NCI-H1092 (cell line): ENCODE measurements around the gene ERCC2.
"Not testable (repeated sequence)": the region's sequence is repeated elsewhere in the genome, so short reads cannot be mapped to it uniquely, and the experiment has no call there.

Experiments used
- DNase-seq: peaks from one replicate; lab custom pipeline; 2025; lab: John Stamatoyannopoulos, UW

The ERCC2 gene

GRCh38 chr19:45370410-45371204, at the start of gene ERCC2:
Gene ERCC2, minus strand, starts transcription at chr19:45370573. Its CDS starts 33 bp downstream, at chr19:45370540.
- peak; percentile 95 for DNase-seq

- DNase-seq, result no peak
These were observed 49.5 kb upstream of the ERCC2 start for GRCh38 chr19:45419895-45420294.

GRCh38 chr19:45419396-45419795, 49.0 kb upstream of the ERCC2 start:
- DNase-seq, result no peak

- no peak for DNase-seq
These were observed 48.4 kb upstream of the ERCC2 start for GRCh38 chr19:45418802-45419201.

- DNase-seq, result no peak
These were observed 46.8 kb upstream of the ERCC2 start for GRCh38 chr19:45417151-45417550.

GRCh38 chr19:45414468-45414867, 44.1 kb upstream of the ERCC2 start:
- DNase-seq, result no peak

GRCh38 chr19:45413497-45413896, 43.1 kb upstream of the ERCC2 start:
- no peak for DNase-seq

GRCh38 chr19:45410330-45410729, 40.0 kb upstream of the ERCC2 start:
- not testable (repeated sequence) for DNase-seq

- no peak for DNase-seq
These were observed 39.2 kb upstream of the ERCC2 start for GRCh38 chr19:45409557-45409920.

GRCh38 chr19:45408830-45409556, 38.6 kb upstream of the ERCC2 start:
- no peak for DNase-seq

- DNase-seq, result no peak
These were observed 37.7 kb upstream of the ERCC2 start for GRCh38 chr19:45408121-45408520.

- not testable (repeated sequence) for DNase-seq
These were observed 37.2 kb upstream of the ERCC2 start for GRCh38 chr19:45407585-45407984.

GRCh38 chr19:45407091-45407375, 36.7 kb upstream of the ERCC2 start:
- no peak for DNase-seq

GRCh38 chr19:45406226-45407090, 36.1 kb upstream of the ERCC2 start, which contains the start of gene POLR1G:
Gene POLR1G, plus strand, starts transcription at chr19:45406644. Its CDS starts 53 bp downstream, at chr19:45406697.
- DNase-seq, result peak; percentile 73

- DNase-seq, result peak; percentile 73
These were observed 35.3 kb upstream of the ERCC2 start for GRCh38 chr19:45405435-45406225.

- no peak for DNase-seq
These were observed 34.4 kb upstream of the ERCC2 start, which contains the start of gene PPP1R13L for GRCh38 chr19:45404557-45405434. Gene PPP1R13L, minus strand, starts transcription at chr19:45405069. Its CDS starts 6,751 bp downstream, at chr19:45398318.

GRCh38 chr19:45403781-45404556, 33.6 kb upstream of the ERCC2 start:
- no peak for DNase-seq

GRCh38 chr19:45403272-45403671, 32.9 kb upstream of the ERCC2 start:
- DNase-seq, result no peak

- no peak for DNase-seq
These were observed 32.1 kb upstream of the ERCC2 start for GRCh38 chr19:45402298-45403061.
